ENCODE measurements around the gene TMC5. TPM values are rescaled to one million over a fixed set of nuclear protein-coding genes. Genes with fewer than 3 reads are reported as not detected.

Gene TMC5
- total and polyA plus RNA-seq, 2 of the 8 experiments (the other 6 are each of a cell fraction or from before 2014, with no cell fraction given), result 1.6 to 1.8 TPM

DNA sequence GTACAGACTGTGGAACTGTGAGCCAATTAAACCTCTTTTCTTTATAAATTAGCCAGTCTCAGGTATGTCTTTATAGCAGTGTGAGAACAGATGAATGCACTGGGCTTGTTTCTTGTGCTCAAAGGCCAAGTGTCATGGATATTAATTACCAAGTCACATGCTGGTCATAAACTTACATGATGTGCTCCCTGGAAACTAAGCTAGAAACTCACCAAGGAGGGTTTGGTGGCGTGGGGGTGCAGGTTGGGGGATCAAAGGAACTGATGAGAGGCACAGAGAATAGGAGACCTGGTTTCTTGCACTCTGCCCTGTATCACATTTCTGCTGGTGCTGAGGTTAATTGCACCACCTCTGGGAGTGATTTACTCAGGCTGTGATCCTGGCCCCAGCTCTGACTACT is 31.2 kb upstream of the TMC5 start (continued):
- TF ChIP-seq, protein P1, sequence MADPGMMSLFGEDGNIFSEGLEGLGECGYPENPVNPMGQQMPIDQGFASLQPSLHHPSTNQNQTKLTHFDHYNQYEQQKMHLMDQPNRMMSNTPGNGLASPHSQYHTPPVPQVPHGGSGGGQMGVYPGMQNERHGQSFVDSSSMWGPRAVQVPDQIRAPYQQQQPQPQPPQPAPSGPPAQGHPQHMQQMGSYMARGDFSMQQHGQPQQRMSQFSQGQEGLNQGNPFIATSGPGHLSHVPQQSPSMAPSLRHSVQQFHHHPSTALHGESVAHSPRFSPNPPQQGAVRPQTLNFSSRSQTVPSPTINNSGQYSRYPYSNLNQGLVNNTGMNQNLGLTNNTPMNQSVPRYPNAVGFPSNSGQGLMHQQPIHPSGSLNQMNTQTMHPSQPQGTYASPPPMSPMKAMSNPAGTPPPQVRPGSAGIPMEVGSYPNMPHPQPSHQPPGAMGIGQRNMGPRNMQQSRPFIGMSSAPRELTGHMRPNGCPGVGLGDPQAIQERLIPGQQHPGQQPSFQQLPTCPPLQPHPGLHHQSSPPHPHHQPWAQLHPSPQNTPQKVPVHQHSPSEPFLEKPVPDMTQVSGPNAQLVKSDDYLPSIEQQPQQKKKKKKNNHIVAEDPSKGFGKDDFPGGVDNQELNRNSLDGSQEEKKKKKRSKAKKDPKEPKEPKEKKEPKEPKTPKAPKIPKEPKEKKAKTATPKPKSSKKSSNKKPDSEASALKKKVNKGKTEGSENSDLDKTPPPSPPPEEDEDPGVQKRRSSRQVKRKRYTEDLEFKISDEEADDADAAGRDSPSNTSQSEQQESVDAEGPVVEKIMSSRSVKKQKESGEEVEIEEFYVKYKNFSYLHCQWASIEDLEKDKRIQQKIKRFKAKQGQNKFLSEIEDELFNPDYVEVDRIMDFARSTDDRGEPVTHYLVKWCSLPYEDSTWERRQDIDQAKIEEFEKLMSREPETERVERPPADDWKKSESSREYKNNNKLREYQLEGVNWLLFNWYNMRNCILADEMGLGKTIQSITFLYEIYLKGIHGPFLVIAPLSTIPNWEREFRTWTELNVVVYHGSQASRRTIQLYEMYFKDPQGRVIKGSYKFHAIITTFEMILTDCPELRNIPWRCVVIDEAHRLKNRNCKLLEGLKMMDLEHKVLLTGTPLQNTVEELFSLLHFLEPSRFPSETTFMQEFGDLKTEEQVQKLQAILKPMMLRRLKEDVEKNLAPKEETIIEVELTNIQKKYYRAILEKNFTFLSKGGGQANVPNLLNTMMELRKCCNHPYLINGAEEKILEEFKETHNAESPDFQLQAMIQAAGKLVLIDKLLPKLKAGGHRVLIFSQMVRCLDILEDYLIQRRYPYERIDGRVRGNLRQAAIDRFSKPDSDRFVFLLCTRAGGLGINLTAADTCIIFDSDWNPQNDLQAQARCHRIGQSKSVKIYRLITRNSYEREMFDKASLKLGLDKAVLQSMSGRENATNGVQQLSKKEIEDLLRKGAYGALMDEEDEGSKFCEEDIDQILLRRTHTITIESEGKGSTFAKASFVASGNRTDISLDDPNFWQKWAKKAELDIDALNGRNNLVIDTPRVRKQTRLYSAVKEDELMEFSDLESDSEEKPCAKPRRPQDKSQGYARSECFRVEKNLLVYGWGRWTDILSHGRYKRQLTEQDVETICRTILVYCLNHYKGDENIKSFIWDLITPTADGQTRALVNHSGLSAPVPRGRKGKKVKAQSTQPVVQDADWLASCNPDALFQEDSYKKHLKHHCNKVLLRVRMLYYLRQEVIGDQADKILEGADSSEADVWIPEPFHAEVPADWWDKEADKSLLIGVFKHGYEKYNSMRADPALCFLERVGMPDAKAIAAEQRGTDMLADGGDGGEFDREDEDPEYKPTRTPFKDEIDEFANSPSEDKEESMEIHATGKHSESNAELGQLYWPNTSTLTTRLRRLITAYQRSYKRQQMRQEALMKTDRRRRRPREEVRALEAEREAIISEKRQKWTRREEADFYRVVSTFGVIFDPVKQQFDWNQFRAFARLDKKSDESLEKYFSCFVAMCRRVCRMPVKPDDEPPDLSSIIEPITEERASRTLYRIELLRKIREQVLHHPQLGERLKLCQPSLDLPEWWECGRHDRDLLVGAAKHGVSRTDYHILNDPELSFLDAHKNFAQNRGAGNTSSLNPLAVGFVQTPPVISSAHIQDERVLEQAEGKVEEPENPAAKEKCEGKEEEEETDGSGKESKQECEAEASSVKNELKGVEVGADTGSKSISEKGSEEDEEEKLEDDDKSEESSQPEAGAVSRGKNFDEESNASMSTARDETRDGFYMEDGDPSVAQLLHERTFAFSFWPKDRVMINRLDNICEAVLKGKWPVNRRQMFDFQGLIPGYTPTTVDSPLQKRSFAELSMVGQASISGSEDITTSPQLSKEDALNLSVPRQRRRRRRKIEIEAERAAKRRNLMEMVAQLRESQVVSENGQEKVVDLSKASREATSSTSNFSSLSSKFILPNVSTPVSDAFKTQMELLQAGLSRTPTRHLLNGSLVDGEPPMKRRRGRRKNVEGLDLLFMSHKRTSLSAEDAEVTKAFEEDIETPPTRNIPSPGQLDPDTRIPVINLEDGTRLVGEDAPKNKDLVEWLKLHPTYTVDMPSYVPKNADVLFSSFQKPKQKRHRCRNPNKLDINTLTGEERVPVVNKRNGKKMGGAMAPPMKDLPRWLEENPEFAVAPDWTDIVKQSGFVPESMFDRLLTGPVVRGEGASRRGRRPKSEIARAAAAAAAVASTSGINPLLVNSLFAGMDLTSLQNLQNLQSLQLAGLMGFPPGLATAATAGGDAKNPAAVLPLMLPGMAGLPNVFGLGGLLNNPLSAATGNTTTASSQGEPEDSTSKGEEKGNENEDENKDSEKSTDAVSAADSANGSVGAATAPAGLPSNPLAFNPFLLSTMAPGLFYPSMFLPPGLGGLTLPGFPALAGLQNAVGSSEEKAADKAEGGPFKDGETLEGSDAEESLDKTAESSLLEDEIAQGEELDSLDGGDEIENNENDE (IDR thresholded peaks at IDR 0.05; ENCODE audit: insufficient replicate concordance, low read length), result no peak
- TF ChIP-seq, protein P2, sequence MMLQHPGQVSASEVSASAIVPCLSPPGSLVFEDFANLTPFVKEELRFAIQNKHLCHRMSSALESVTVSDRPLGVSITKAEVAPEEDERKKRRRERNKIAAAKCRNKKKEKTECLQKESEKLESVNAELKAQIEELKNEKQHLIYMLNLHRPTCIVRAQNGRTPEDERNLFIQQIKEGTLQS (IDR thresholded peaks at IDR 0.05; ENCODE audit: insufficient read depth, low read depth, low read length), result no peak
- TF ChIP-seq SIN3A (conservative IDR thresholded peaks at IDR 0.05 in 1 of 2, IDR thresholded peaks at IDR 0.05 in 1 of 2; ENCODE audit: low read depth in 1 of 2, low read length in 2 of 2), result no peak
